ENCODE data around the gene GZMB. TPM values are rescaled to one million over a fixed set of nuclear protein-coding genes. Genes with fewer than 3 reads are reported as not detected.

Gene GZMB
- total RNA-seq, 2 experiments from 2014 or later: 682 to 685 TPM

- Mint-ChIP-seq H3K4me1 (peaks cover 50% of the 10 kb centered on the region), H3K36me3 (ENCODE audit: low read depth) (peaks cover 50% of the 10 kb centered on the region), H3K4me3 (peak overlapping the region; percentile 39), H3K27me3 (peaks cover 2% of the 10 kb centered on the region), H3K9me3 (no peaks in the 10 kb centered on the region), H3K27ac (peak overlapping the region; percentile 47)
- POLR2A ChIA-PET: interaction anchor here (1.0 to 4.9 kb wide), 4 partner anchors 20 to 44 kb away, joined by 3 to 48 read pairs (median 3); no protein-coding TSS in a partner anchor
- CTCF ChIA-PET: interaction anchor here (0.9 kb wide), 1 partner anchor 25 kb away, joined by 3 read pairs; no protein-coding TSS in a partner anchor
- no peak for DNase-seq
Observed at GRCh38 chr14:24630087-24630871, 3.7 kb downstream of the GZMB start.

DNA sequence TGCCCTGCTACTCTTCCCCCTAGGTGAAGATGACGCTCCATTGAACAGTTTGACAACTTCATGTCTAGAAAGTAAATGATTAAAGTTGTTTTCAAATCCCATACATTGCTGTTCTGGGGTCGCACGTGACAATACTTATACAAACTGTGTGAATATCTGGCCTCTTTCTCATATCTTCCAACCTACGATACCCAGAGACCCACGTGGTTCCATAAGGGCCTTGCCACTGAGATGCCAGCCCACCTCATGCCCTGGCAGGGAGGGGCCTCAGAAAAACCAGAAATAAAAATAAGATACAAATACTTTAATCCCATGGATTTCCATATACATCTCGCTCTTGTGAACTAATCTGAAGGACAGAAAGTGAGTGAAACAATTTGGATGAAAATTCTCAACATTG lies 4.5 kb downstream of the GZMB start:
- no peak for DNase-seq
- Mint-ChIP-seq H3K4me3 (no peak overlapping the region), H3K27me3 (peaks cover 2% of the 10 kb centered on the region), H3K36me3 (ENCODE audit: low read depth) (peaks cover 51% of the 10 kb centered on the region), H3K27ac (peak overlapping the region; percentile 13), H3K4me1 (peaks cover 47% of the 10 kb centered on the region), H3K9me3 (no peaks in the 10 kb centered on the region)
- ChIA-PET POLR2A (no interaction called here), CTCF (interaction anchor here (0.7 to 1.5 kb wide), 3 partner anchors 24 to 1039 kb away, joined by 3 to 5 read pairs (median 4); no protein-coding TSS in a partner anchor)

GRCh38 chr14:24613747-24614146 lies 20.2 kb downstream of the GZMB start:
- H3K4me1 Mint-ChIP-seq: peaks cover 34% of the 10 kb centered on the region
- no peak overlapping the region for H3K4me3 Mint-ChIP-seq
- DNase-seq: no peak
- no peak overlapping the region for H3K27ac Mint-ChIP-seq
- peaks cover 6% of the 10 kb centered on the region for H3K27me3 Mint-ChIP-seq
- POLR2A ChIA-PET: interaction anchor here (1.1 kb wide), 1 partner anchor 60 kb away, joined by 4 read pairs; no protein-coding TSS in a partner anchor
- CTCF ChIA-PET: no interaction called here
- no peaks in the 10 kb centered on the region for H3K36me3 Mint-ChIP-seq (ENCODE audit: low read depth)
- no peaks in the 10 kb centered on the region for H3K9me3 Mint-ChIP-seq

GRCh38 chr14:24613241-24613640 lies 20.7 kb downstream of the GZMB start:
- Mint-ChIP-seq H3K27ac (no peak overlapping the region), H3K4me3 (no peak overlapping the region), H3K27me3 (peaks cover 6% of the 10 kb centered on the region), H3K36me3 (ENCODE audit: low read depth) (no peaks in the 10 kb centered on the region), H3K9me3 (no peaks in the 10 kb centered on the region), H3K4me1 (peaks cover 39% of the 10 kb centered on the region)
- ChIA-PET CTCF (interaction anchor here (0.9 kb wide), 1 partner anchor 20 kb away, joined by 4 read pairs; the partner anchor contains the start of gene GZMB), POLR2A (interaction anchor here (1.1 kb wide), 1 partner anchor 60 kb away, joined by 4 read pairs; no protein-coding TSS in a partner anchor)
- DNase-seq: no peak

GRCh38 chr14:24612196-24612595 lies 21.8 kb downstream of the GZMB start:
- H3K27me3 Mint-ChIP-seq: peaks cover 6% of the 10 kb centered on the region
- DNase-seq: no peak
- H3K9me3 Mint-ChIP-seq: no peaks in the 10 kb centered on the region
- H3K4me1 Mint-ChIP-seq: peaks cover 48% of the 10 kb centered on the region
- CTCF ChIA-PET: interaction anchor here (0.9 to 1.3 kb wide), 2 partner anchors 21 to 98 kb away, joined by 4 read pairs; partner anchors contain the start of gene GZMB
- H3K36me3 Mint-ChIP-seq (ENCODE audit: low read depth): no peaks in the 10 kb centered on the region
- H3K27ac Mint-ChIP-seq: no peak overlapping the region
- H3K4me3 Mint-ChIP-seq: no peak overlapping the region
- POLR2A ChIA-PET: no interaction called here

GRCh38 chr14:24609655-24610344 lies 24.2 kb downstream of the GZMB start, which contains the start of gene GZMH:
Gene GZMH, minus strand, starts transcription at chr14:24609685. Its CDS starts 72 bp downstream, at chr14:24609613.
- peak within 1 kb of the TSS; percentile 5 for H3K4me3 Mint-ChIP-seq
- DNase-seq: no peak
- ChIA-PET POLR2A (interaction anchor here (0.7 to 2.3 kb wide), 6 partner anchors 21 to 104 kb away, joined by 3 to 10 read pairs (median 4); partner anchors contain the start of gene GZMB), CTCF (interaction anchor here (0.9 to 3.1 kb wide), 6 partner anchors 14 to 100 kb away, joined by 3 to 12 read pairs (median 8); partner anchors contain the start of gene GZMB)
- peak within 1 kb of the TSS; percentile 57 for H3K27ac Mint-ChIP-seq
- peaks cover 68% of the 10 kb centered on the region for H3K4me1 Mint-ChIP-seq
- H3K27me3 Mint-ChIP-seq: peaks cover 2% of the 10 kb centered on the region
- no peaks in the 10 kb centered on the region for H3K36me3 Mint-ChIP-seq (ENCODE audit: low read depth)
- H3K9me3 Mint-ChIP-seq: no peaks in the 10 kb centered on the region

DNA sequence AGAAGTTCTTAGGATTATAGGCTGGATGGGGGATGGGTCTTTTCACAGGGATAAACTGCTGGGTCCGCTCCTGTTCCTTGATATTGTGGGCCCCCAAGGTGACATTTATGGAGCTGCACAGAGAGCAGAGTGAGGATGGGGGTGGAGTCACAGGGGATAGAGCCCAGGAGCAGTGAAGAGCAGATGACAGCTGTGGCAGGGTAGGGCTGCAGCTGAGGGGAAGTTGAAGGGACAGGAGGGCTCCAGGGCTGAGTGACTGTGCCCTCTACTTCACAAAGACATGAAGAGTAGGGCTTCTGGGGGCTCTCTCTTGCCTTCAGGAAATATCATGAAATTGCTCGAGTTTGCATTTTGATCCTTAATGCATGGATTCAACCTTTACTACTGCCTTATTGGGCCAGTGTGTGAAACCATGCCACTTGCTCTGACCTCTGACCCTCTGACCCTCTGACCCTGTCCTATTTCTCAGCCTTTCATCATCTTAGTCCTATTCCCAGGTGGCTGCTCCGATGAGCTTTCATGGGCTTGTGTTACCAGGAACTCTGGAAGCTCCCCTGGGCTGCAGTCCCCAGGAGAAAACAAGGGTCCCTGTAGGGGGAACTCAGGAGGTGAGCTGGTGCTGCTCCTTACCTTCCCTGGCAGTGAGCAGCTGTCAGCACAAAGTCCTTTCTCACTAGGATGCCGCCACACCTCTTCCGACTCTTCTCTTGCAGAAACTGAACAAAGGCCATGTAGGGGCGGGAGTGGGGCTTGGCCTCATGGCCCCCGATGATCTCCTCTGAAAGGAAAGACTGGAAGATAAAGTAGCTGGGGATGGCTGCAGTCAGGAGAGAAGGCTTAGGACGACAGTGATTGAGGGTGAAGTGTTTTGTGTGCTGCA lies 26.1 kb downstream of the GZMB start:
- Mint-ChIP-seq H3K27me3 (peaks cover 5% of the 10 kb centered on the region), H3K27ac (peak overlapping the region; percentile 80), H3K9me3 (no peaks in the 10 kb centered on the region), H3K4me3 (peak overlapping the region; percentile 23), H3K36me3 (ENCODE audit: low read depth) (no peaks in the 10 kb centered on the region), H3K4me1 (peaks cover 61% of the 10 kb centered on the region)
- POLR2A ChIA-PET: interaction anchor here (0.8 to 2.3 kb wide), 6 partner anchors 23 to 85 kb away, joined by 3 to 10 read pairs (median 4); partner anchors contain the start of gene GZMB
- no peak for DNase-seq
- CTCF ChIA-PET: interaction anchor here (1.1 to 3.0 kb wide), 6 partner anchors 12 to 124 kb away, joined by 3 to 57 read pairs (median 8); partner anchors contain the start of gene GZMB

GRCh38 chr14:24607081-24607480 lies 26.9 kb downstream of the GZMB start:
- peak overlapping the region; percentile 80 for H3K27ac Mint-ChIP-seq
- H3K27me3 Mint-ChIP-seq: peaks cover 5% of the 10 kb centered on the region
- H3K9me3 Mint-ChIP-seq: no peaks in the 10 kb centered on the region
- H3K4me1 Mint-ChIP-seq: peaks cover 54% of the 10 kb centered on the region
- H3K4me3 Mint-ChIP-seq: peak overlapping the region; percentile 56
- CTCF ChIA-PET: interaction anchor here (1.1 to 3.0 kb wide), 7 partner anchors 9 to 123 kb away, joined by 3 to 57 read pairs (median 11); partner anchors contain the start of gene GZMB
- no peaks in the 10 kb centered on the region for H3K36me3 Mint-ChIP-seq (ENCODE audit: low read depth)
- POLR2A ChIA-PET: interaction anchor here (0.9 to 2.2 kb wide), 2 partner anchors 24 to 27 kb away, joined by 3 to 5 read pairs; partner anchors contain the start of gene GZMB
- DNase-seq: peak; percentile 39

DNA sequence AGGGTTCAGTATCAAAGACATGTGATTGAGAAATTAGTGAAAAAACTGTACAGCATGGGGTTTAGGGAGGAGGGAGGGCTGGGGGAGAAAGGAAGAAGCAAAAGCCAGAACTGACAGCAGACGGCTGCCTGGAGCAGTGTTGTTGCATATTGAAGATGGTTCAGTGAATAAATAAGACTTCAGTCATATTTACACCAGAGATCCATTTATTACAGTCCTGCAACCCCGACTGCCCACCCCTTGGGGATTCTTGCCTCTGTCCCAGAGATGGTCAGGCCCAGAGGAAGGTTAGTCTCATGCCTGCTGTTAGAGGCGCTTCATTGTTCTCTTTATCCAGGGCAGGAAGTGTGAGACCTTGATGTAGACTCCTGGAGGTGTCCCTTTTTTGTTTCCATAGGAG lies 27.7 kb downstream of the GZMB start:
- Mint-ChIP-seq H3K27me3 (peaks cover 4% of the 10 kb centered on the region), H3K4me3 (peak overlapping the region; percentile 65), H3K9me3 (no peaks in the 10 kb centered on the region), H3K4me1 (peaks cover 51% of the 10 kb centered on the region), H3K27ac (peak overlapping the region; percentile 80), H3K36me3 (ENCODE audit: low read depth) (no peaks in the 10 kb centered on the region)
- ChIA-PET POLR2A (interaction anchor here (0.8 to 2.2 kb wide), 5 partner anchors 28 to 93 kb away, joined by 3 to 15 read pairs (median 4); partner anchors contain the start of gene GZMB), CTCF (interaction anchor here (0.8 to 3.0 kb wide), 29 partner anchors 10 to 527 kb away, joined by 3 to 57 read pairs (median 5); partner anchors contain the start of gene GZMB)
- DNase-seq: no peak

- H3K4me3 Mint-ChIP-seq: peak overlapping the region; percentile 65
- DNase-seq: peak; percentile 81
- no peaks in the 10 kb centered on the region for H3K9me3 Mint-ChIP-seq
- H3K27me3 Mint-ChIP-seq: peaks cover 6% of the 10 kb centered on the region
- H3K27ac Mint-ChIP-seq: peak overlapping the region; percentile 80
- POLR2A ChIA-PET: interaction anchor here (0.8 to 2.2 kb wide), 6 partner anchors 25 to 93 kb away, joined by 3 to 15 read pairs (median 4); partner anchors contain the start of gene GZMB
- CTCF ChIA-PET: interaction anchor here (0.8 to 3.0 kb wide), 35 partner anchors 10 to 527 kb away, joined by 3 to 57 read pairs (median 4); partner anchors contain the start of gene GZMB
- H3K36me3 Mint-ChIP-seq (ENCODE audit: low read depth): no peaks in the 10 kb centered on the region
- peaks cover 50% of the 10 kb centered on the region for H3K4me1 Mint-ChIP-seq
Observed at GRCh38 chr14:24605435-24606190, 28.4 kb downstream of the GZMB start.

DNA sequence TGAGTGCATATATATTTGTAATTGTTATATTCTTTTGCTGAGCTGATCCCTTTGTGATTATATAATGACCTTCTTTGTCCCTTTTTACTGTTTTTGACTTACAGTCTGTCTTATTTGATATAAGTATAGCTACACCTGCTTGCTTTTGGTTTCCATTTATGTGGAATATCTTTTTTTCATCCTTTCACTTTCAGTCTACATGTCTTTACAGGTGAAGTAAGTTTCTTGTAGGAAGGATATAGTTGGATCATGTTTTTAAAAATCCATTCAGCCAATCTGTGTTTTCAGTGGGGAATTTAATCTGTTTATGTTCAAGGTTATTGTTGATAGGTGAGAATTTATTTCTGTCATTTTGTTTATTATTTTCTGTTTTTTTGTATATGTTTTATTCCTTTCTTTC lies 36.6 kb downstream of the GZMB start:
- DNase-seq: no peak
- CTCF ChIA-PET: interaction anchor here (1.3 kb wide), 1 partner anchor 82 kb away, joined by 4 read pairs; no protein-coding TSS in a partner anchor
- no peak overlapping the region for H3K4me3 Mint-ChIP-seq
- H3K36me3 Mint-ChIP-seq (ENCODE audit: low read depth): peaks cover 12% of the 10 kb centered on the region
- H3K4me1 Mint-ChIP-seq: peaks cover 4% of the 10 kb centered on the region
- POLR2A ChIA-PET: no interaction called here
- H3K9me3 Mint-ChIP-seq: peaks cover 8% of the 10 kb centered on the region
- peaks cover 36% of the 10 kb centered on the region for H3K27me3 Mint-ChIP-seq
- H3K27ac Mint-ChIP-seq: no peak overlapping the region
